A549 (cell line): ENCODE results near the gene SLC35A5. TPM values are rescaled to one million over a fixed set of nuclear protein-coding genes. Genes with fewer than 3 reads are reported as not detected.

ENCODE experiments used
- ATAC-seq, 2 experiments: fragments of 200-7000 bp in 1 of 2; fragments of >200 bp in 1 of 2; cut with Nextera tagmentation in 1 of 2; cut with Tn5 transposase in 1 of 2; 3 replicates each; pipeline versions ENCODE4 v1.8.0 to v1.9.1; 2018 to 2020; ENCODE audit warnings: mild to moderate bottlenecking in 1 of 2, moderate library complexity in 1 of 2
- CTCF ChIA-PET: fragments of 300-600 bp; sonication (Branson Sonifier 250); formaldehyde crosslinking; extraction: SDS; loops from one replicate; lab custom pipeline; 2021; ENCODE audit warnings: antibody characterized with exemption, inconsistent platforms; lab: Yijun Ruan, JAX
- POLR2A ChIA-PET: fragments of 350-600 bp; formaldehyde crosslinking; extraction: SDS; loops from one replicate; lab custom pipeline; 2021; ENCODE audit warnings: antibody characterized with exemption, inconsistent platforms; lab: Yijun Ruan, JAX
- DNase-seq, 2 experiments: peaks; one replicate each; pipeline versions ENCODE4 v3.0.0 to v3.0.0-alpha.2; 2011 to 2016; ENCODE audit warnings: low read depth in 1 of 2, low spot score in 1 of 2
- FAIRE-seq: peaks from 2 replicates; lab custom pipeline; 2011; peaks lifted over from hg19 to GRCh38; lab: Jason Lieb, UNC
- H3K27ac ChIP-seq, 2 experiments: fragments of >200 bp; sonication (Bioruptor Twin); formaldehyde crosslinking; 3 replicates each; pipeline ENCODE4 v1.5.1; 2016 to 2017
- H3K4me1 ChIP-seq: fragments of >200 bp; sonication (Bioruptor Twin); formaldehyde crosslinking; 3 replicates; pipeline ENCODE4 v1.6.1; 2016
- H3K4me2 ChIP-seq: fragments of >200 bp; sonication (Bioruptor Twin); formaldehyde crosslinking; 3 replicates; pipeline ENCODE4 v1.6.1; 2016
- H3K4me3 ChIP-seq: fragments of >200 bp; sonication (Bioruptor Twin); formaldehyde crosslinking; 3 replicates; pipeline ENCODE4 v1.5.1; 2016
- H3K9me3 ChIP-seq: fragments of >200 bp; sonication (Bioruptor Twin); formaldehyde crosslinking; 3 replicates; pipeline ENCODE4 v1.6.1; 2016
- CHD2 ChIP-seq: fragments of 150-350 bp; IDR thresholded peaks from 2 replicates; pipeline ENCODE4 v1.6.1; 2014; ENCODE audit warnings: low read length; ENCODE audit not compliant: partially characterized antibody
- ESRRA ChIP-seq: fragments of 150-350 bp; IDR thresholded peaks from 2 replicates; pipeline ENCODE4 v1.6.1; 2014; ENCODE audit warnings: mild to moderate bottlenecking, low read length, borderline replicate concordance
- FOSB ChIP-seq: fragments of 250-450 bp; sonication (Bioruptor Pico); IDR thresholded peaks from 2 replicates; pipeline ENCODE4 v1.5.0; 2020; ENCODE audit warnings: mild to moderate bottlenecking, moderate library complexity
- FOXS1 ChIP-seq: fragments of 250-450 bp; sonication (Bioruptor Pico); IDR thresholded peaks from 2 replicates; pipeline ENCODE4 v1.5.0; 2020; ENCODE audit warnings: mild to moderate bottlenecking, moderate library complexity
- HDAC2 ChIP-seq: fragments of 200-600 bp; sonication (generic); IDR thresholded peaks from 2 replicates; pipeline ENCODE4 v1.6.1; 2016
- HOXB13 ChIP-seq: fragments of 250-450 bp; sonication (Bioruptor Pico); IDR thresholded peaks from 2 replicates; pipeline ENCODE4 v1.5.0; 2020; ENCODE audit warnings: low read depth, mild to moderate bottlenecking, moderate library complexity
- JUNB ChIP-seq: fragments of >200 bp; sonication (Bioruptor Twin); formaldehyde crosslinking; IDR thresholded peaks from 2 replicates; pipeline ENCODE4 v1.6.1; 2016
- KDM5A ChIP-seq: fragments of 200-600 bp; sonication (generic); IDR thresholded peaks from 2 replicates; pipeline ENCODE4 v1.6.1; 2016; ENCODE audit warnings: antibody characterized with exemption, mild to moderate bottlenecking
- MAFK ChIP-seq: fragments of 450-650 bp; IDR thresholded peaks from 2 replicates; pipeline ENCODE4 v1.6.1; 2014; ENCODE audit not compliant: partially characterized antibody
- RFX5 ChIP-seq: fragments of 450-650 bp; IDR thresholded peaks from 2 replicates; pipeline ENCODE4 v1.7.1; 2014; ENCODE audit warnings: antibody characterized with exemption, mild to moderate bottlenecking, moderate library complexity
- ZC3H11A ChIP-seq: fragments of 450-650 bp; IDR thresholded peaks from 2 replicates; pipeline ENCODE4 v1.6.1; 2014; ENCODE audit warnings: antibody characterized with exemption, mild to moderate bottlenecking
- WGBS: methylation state at CpG from one replicate; pipeline ENCODE4 v1.1.6; 2017; ENCODE audit errors: missing lambda C conversion rate; 5-methylcytosine and 5-hydroxymethylcytosine counted together
- polyA plus RNA-seq, 4 experiments: library from polyadenylated mRNA; depleted of rRNA in 3 of 4; stranded (reverse); fragments of >200 nt; fragmentation: RNase III in 1 of 4; extraction: RNeasy Plus Mini Kit Qiagen cat#74134 plus additional on column Dnase treatment in 1 of 4; gene quantifications; 2 replicates in 3 of 4; 3 replicates in 1 of 4; pipeline ENCODE4 v1.2.3, GENCODE V29; 2011 to 2017
- TF ChIP-seq, protein P1 (sequence below): fragments of >200 bp; sonication (Bioruptor Twin); formaldehyde crosslinking; IDR thresholded peaks from 3 replicates; pipeline ENCODE4 v1.5.1; 2016
- TF ChIP-seq, protein P2 (sequence below): IDR thresholded peaks from 2 replicates; pipeline ENCODE4 v1.6.1; 2012
- TF ChIP-seq, protein P3 (sequence below): fragments of 250-450 bp; sonication (Bioruptor Pico); IDR thresholded peaks from 2 replicates; pipeline ENCODE4 v1.5.0; 2020; ENCODE audit warnings: low read depth, mild to moderate bottlenecking, moderate library complexity
- TF ChIP-seq, protein P4 (sequence below): fragments of 150-350 bp; IDR thresholded peaks from 2 replicates; pipeline ENCODE4 v1.6.1; 2014; ENCODE audit warnings: low read depth, mild to moderate bottlenecking, low read length
- TF ChIP-seq, protein P5 (sequence below): fragments of 250-450 bp; sonication (Bioruptor Pico); IDR thresholded peaks from 2 replicates; pipeline ENCODE4 v1.5.0; 2021; ENCODE audit warnings: mild to moderate bottlenecking, moderate library complexity, borderline replicate concordance

The SLC35A5 gene
- polyA plus RNA-seq, 2 of the 4 experiments (the other 2 are of a cell fraction) = 21.0 to 53.4 TPM

DNA sequence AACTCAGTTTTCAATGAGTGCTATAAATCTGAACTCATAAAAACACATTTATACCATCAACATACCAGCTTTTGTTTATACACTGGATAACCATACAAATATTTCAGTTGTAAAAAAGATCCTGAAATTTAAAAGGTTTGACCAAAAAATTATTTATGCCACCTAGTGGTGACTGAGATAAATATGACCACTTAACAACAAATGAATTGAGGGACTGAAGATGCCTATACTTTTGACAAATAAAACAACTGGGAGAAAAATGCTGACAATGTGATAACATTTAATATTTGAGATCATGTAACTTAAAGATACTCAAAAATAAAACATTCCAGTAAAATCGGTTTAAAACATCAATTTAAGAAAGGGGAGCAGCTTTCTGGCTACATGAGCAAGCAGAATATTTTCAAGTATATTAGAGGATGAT is 30.5 kb upstream of the SLC35A5 start (continued):
- TF ChIP-seq, protein P1, sequence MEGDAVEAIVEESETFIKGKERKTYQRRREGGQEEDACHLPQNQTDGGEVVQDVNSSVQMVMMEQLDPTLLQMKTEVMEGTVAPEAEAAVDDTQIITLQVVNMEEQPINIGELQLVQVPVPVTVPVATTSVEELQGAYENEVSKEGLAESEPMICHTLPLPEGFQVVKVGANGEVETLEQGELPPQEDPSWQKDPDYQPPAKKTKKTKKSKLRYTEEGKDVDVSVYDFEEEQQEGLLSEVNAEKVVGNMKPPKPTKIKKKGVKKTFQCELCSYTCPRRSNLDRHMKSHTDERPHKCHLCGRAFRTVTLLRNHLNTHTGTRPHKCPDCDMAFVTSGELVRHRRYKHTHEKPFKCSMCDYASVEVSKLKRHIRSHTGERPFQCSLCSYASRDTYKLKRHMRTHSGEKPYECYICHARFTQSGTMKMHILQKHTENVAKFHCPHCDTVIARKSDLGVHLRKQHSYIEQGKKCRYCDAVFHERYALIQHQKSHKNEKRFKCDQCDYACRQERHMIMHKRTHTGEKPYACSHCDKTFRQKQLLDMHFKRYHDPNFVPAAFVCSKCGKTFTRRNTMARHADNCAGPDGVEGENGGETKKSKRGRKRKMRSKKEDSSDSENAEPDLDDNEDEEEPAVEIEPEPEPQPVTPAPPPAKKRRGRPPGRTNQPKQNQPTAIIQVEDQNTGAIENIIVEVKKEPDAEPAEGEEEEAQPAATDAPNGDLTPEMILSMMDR = peak; percentile 67
- TF ChIP-seq HDAC2 (no peak), MAFK (peak; percentile 95)

DNA sequence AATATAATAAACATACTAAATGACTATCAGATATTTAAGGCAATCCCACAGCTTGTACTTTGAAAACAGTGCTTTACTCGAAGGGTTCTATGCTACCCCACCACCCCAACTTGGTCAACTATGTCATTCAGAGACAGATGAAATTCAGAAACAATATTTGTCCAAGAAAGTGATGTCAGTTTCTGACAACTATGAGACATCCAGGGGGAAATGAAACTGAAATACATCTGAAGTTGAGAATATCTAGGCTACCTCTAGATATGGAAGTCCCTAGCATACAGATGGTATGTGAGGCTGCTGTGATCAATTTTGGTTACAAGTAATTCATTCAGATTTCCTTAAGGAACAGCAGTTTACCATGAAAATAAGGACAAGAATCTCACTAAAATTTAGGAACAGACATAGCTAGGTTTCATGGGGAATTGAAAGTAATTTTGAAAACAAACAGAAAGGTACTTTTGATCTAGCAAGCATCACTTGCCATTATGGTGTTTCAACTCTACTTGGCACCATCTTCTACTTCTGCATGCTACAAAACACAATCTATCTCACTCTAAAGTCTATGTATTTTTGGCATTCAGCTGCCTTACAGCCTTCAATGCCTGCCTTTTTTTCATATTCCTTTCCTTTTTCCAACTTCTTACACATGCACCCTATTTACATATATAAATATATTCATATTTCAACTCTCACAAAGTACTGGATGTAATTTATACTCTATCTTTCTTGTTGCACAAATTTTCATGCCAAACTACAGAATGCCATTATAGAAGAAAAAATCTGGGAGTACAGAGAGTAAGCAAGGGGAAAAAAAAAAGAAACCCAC is 21.8 kb upstream of the SLC35A5 start:
- ChIA-PET POLR2A (no interaction called here), CTCF (interaction anchor here (0.6 to 1.1 kb wide), 3 partner anchors 15 to 1049 kb away, joined by 3 to 4 read pairs (median 3); no protein-coding TSS in a partner anchor)
- DNase-seq (no peak), FAIRE-seq (no peak), ATAC-seq (no peak)
- no peak overlapping the region for H3K27ac ChIP-seq
- no peak overlapping the region for H3K4me3 ChIP-seq
- no peaks in the 10 kb centered on the region for H3K9me3 ChIP-seq
- TF ChIP-seq, protein P2, sequence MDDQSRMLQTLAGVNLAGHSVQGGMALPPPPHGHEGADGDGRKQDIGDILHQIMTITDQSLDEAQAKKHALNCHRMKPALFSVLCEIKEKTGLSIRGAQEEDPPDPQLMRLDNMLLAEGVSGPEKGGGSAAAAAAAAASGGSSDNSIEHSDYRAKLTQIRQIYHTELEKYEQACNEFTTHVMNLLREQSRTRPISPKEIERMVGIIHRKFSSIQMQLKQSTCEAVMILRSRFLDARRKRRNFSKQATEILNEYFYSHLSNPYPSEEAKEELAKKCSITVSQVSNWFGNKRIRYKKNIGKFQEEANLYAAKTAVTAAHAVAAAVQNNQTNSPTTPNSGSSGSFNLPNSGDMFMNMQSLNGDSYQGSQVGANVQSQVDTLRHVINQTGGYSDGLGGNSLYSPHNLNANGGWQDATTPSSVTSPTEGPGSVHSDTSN = no peak
- TF ChIP-seq FOXS1 (CRISPR knock-in tag) = no peak
- TF ChIP-seq, protein P3, sequence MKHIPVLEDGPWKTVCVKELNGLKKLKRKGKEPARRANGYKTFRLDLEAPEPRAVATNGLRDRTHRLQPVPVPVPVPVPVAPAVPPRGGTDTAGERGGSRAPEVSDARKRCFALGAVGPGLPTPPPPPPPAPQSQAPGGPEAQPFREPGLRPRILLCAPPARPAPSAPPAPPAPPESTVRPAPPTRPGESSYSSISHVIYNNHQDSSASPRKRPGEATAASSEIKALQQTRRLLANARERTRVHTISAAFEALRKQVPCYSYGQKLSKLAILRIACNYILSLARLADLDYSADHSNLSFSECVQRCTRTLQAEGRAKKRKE (CRISPR knock-in tag) = no peak
- no peaks in the 10 kb centered on the region for H3K4me1 ChIP-seq
- WGBS = 85% methylated on average over 1 of the region's 1 CpG
- no peak overlapping the region for H3K4me2 ChIP-seq

DNA sequence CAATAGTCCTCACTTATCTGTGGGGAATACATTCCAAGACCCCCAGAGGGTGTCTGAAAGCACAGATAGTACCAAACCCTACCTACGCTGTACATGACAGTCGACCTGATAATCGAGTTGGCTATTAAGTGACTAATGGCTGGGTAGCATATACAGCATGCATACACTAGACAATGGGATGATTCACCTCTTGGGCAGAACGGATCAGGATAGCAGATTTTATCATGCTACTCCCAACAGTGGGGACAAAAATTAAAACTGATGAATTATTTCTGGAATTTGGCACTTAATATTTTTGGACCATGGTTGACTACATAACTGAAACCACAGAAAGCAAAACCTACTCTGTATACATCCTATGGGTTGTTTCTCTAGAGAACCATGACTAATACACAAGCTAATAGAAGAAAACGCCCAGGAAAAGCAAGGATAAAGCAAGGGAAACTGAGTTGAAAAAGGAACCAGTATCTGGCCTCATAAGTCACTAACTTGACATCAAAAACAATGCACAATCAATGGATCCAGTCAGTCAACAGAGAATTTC is 15.6 kb upstream of the SLC35A5 start:
- DNase-seq (no peak), FAIRE-seq (no peak), ATAC-seq (no peak)
- H3K4me2 ChIP-seq = no peak overlapping the region
- H3K4me1 ChIP-seq = no peaks in the 10 kb centered on the region
- 71% methylated on average over 5 of the region's 5 CpGs for WGBS
- H3K9me3 ChIP-seq = no peaks in the 10 kb centered on the region
- CTCF ChIA-PET = interaction anchor here (1.4 kb wide), 1 partner anchor 241 kb away, joined by 3 read pairs; no protein-coding TSS in a partner anchor
- POLR2A ChIA-PET = no interaction called here
- H3K4me3 ChIP-seq = no peak overlapping the region
- H3K27ac ChIP-seq = no peak overlapping the region
- TF ChIP-seq, protein P4, sequence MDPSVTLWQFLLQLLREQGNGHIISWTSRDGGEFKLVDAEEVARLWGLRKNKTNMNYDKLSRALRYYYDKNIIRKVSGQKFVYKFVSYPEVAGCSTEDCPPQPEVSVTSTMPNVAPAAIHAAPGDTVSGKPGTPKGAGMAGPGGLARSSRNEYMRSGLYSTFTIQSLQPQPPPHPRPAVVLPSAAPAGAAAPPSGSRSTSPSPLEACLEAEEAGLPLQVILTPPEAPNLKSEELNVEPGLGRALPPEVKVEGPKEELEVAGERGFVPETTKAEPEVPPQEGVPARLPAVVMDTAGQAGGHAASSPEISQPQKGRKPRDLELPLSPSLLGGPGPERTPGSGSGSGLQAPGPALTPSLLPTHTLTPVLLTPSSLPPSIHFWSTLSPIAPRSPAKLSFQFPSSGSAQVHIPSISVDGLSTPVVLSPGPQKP = no peak
- TF ChIP-seq, protein P5, sequence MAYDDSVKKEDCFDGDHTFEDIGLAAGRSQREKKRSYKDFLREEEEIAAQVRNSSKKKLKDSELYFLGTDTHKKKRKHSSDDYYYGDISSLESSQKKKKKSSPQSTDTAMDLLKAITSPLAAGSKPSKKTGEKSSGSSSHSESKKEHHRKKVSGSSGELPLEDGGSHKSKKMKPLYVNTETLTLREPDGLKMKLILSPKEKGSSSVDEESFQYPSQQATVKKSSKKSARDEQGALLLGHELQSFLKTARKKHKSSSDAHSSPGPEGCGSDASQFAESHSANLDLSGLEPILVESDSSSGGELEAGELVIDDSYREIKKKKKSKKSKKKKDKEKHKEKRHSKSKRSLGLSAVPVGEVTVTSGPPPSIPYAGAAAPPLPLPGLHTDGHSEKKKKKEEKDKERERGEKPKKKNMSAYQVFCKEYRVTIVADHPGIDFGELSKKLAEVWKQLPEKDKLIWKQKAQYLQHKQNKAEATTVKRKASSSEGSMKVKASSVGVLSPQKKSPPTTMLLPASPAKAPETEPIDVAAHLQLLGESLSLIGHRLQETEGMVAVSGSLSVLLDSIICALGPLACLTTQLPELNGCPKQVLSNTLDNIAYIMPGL (CRISPR knock-in tag) = no peak
- TF ChIP-seq ESRRA (no peak), ZC3H11A (no peak), HDAC2 (no peak), HOXB13 (CRISPR knock-in tag) (no peak), RFX5 (no peak), FOSB (CRISPR knock-in tag) (no peak), KDM5A (no peak), CHD2 (no peak), JUNB (no peak)
